ENCODE data around the gene ZMIZ1. TPM values are rescaled to one million over a fixed set of nuclear protein-coding genes. Genes with fewer than 3 reads are reported as not detected.

The ZMIZ1 gene
- total and polyA plus RNA-seq, 2 experiments from 2014 or later = 9.2 to 30.9 TPM

DNA sequence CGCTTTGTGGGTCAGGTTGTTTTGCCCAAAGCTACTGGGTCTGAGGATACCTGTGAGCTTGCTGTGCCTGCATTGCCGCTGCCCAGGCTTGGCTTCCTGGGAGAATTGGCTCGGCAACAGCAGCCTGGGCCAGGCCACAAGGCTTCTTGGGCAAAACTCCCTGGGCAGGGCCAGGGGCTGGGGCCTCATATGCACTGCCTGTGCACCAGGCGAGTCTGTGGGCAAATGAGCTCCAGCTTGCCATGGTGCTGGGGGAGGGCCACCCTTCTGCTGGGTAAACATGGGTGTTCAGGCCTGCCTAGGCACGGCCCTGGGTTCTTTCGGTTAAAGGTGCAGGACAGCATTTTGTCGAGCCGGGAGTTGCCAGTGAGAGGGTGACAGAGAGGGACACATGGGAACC is 19.4 kb downstream of the ZMIZ1 start:
- Mint-ChIP-seq H3K27ac (no peak overlapping the region), H3K4me3 (no peak overlapping the region), H3K27me3 (ENCODE audit: insufficient read depth, low read depth, poor library complexity) (peaks cover 11% of the 10 kb centered on the region), H3K9me3 (no peaks in the 10 kb centered on the region), H3K36me3 (ENCODE audit: low read depth) (no peaks in the 10 kb centered on the region; the same call in 2 of the 3 replicates), H3K4me1 (peaks cover 61% of the 10 kb centered on the region)
- H3K79me2 ChIP-seq (replicated peaks; ENCODE audit: insufficient read depth) = peaks cover 95% of the 10 kb centered on the region
- H3K4me1 ChIP-seq (ENCODE audit: insufficient read depth) = peaks cover 13% of the 10 kb centered on the region
- no peak overlapping the region for H3K4me3 ChIP-seq
- no peak overlapping the region for H2AFZ ChIP-seq
- TF ChIP-seq EZH2phosphoT487 (IDR thresholded peaks at IDR 0.05; ENCODE audit: unreplicated experiment) = no peak
- TF ChIP-seq, protein P1, sequence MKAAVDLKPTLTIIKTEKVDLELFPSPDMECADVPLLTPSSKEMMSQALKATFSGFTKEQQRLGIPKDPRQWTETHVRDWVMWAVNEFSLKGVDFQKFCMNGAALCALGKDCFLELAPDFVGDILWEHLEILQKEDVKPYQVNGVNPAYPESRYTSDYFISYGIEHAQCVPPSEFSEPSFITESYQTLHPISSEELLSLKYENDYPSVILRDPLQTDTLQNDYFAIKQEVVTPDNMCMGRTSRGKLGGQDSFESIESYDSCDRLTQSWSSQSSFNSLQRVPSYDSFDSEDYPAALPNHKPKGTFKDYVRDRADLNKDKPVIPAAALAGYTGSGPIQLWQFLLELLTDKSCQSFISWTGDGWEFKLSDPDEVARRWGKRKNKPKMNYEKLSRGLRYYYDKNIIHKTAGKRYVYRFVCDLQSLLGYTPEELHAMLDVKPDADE (IDR thresholded peaks at IDR 0.05) = no peak
- no peak for TF ChIP-seq ZNF114 (CRISPR knock-in tag; IDR thresholded peaks at IDR 0.05)
- TF ChIP-seq CREB1 (CRISPR knock-in tag; IDR thresholded peaks at IDR 0.05; ENCODE audit: low read depth) = no peak
- DNase-seq (ENCODE audit: low spot score) = no peak
- no peaks in the 10 kb centered on the region for H3K9me2 ChIP-seq (ENCODE audit: insufficient read depth)
- H4K20me1 ChIP-seq (replicated peaks; ENCODE audit: insufficient read depth) = peaks cover 29% of the 10 kb centered on the region
- H3K27me3 ChIP-seq (ENCODE audit: insufficient read depth) = no peaks in the 10 kb centered on the region
- H3K4me2 ChIP-seq = no peak overlapping the region
- no peaks in the 10 kb centered on the region for H3F3A ChIP-seq (replicated peaks; ENCODE audit: low read depth)
- no peak overlapping the region for H3K27ac ChIP-seq (ENCODE audit: low read depth)
- ATAC-seq = no peak
- H3K36me3 ChIP-seq (ENCODE audit: insufficient read depth) = no peaks in the 10 kb centered on the region

DNA sequence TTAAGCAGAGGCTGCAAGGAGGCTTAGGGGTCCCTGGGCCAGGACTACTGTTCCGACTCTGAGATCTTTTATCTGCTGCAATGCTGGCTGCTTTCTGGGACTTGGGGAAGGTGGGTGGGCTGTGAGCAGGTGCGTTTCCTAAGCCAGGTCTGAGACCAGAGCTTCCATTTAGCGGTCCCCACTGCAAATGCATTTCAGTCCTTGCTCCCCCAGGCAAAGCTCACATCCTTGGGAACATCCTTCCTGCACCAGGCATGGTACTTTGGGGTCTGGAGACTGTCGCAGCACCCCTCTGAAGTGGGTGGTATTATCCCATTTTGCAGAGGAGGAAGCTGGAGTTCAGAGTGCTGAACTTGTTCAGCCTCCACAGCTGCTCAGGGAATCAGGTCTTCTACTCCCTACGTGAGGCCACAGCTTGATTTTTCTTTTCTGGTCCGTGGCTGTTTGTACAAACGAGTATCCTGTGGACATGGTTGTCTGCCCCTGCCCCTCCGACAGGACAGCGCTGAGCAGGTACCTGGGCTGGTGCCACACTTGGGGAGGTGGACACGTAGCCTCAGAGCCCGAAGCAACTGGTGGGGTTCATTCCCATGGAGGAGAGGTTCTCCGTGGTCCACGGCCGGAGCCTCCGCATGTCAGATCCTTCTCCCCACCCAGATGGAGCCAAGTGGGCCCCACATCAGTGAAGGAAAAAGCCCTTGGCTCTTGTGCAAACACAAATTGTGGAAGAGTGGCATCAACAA is 20.0 kb downstream of the ZMIZ1 start:
- H3K4me1 ChIP-seq (ENCODE audit: insufficient read depth) = peaks cover 17% of the 10 kb centered on the region
- H3K4me1 Mint-ChIP-seq = peaks cover 61% of the 10 kb centered on the region
- TF ChIP-seq STAT1 (IDR thresholded peaks at IDR 0.05; ENCODE audit: unreplicated experiment) (no peak), CREB1 (CRISPR knock-in tag; IDR thresholded peaks at IDR 0.05; ENCODE audit: low read depth) (no peak), EZH2 (IDR thresholded peaks at IDR 0.05; ENCODE audit: low read depth, unreplicated experiment) (no peak), JUNB (IDR thresholded peaks at IDR 0.05; ENCODE audit: unreplicated experiment) (no peak), ZNF114 (CRISPR knock-in tag; IDR thresholded peaks at IDR 0.05) (no peak), REST (IDR thresholded peaks at IDR 0.05; ENCODE audit: unreplicated experiment) (no peak)
- TF ChIP-seq, protein P1 (IDR thresholded peaks at IDR 0.05) = no peak
- TF ChIP-seq, protein P2, sequence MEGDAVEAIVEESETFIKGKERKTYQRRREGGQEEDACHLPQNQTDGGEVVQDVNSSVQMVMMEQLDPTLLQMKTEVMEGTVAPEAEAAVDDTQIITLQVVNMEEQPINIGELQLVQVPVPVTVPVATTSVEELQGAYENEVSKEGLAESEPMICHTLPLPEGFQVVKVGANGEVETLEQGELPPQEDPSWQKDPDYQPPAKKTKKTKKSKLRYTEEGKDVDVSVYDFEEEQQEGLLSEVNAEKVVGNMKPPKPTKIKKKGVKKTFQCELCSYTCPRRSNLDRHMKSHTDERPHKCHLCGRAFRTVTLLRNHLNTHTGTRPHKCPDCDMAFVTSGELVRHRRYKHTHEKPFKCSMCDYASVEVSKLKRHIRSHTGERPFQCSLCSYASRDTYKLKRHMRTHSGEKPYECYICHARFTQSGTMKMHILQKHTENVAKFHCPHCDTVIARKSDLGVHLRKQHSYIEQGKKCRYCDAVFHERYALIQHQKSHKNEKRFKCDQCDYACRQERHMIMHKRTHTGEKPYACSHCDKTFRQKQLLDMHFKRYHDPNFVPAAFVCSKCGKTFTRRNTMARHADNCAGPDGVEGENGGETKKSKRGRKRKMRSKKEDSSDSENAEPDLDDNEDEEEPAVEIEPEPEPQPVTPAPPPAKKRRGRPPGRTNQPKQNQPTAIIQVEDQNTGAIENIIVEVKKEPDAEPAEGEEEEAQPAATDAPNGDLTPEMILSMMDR (conservative IDR thresholded peaks at IDR 0.05; ENCODE audit: low read depth in 2 of 2) = no peak

More for the DNA sequence above, 20.0 kb downstream of the ZMIZ1 start:
- Histone ChIP-seq H3K36me3 (ENCODE audit: insufficient read depth) (no peaks in the 10 kb centered on the region), H3K79me2 (replicated peaks; ENCODE audit: insufficient read depth) (peaks cover 93% of the 10 kb centered on the region), H3F3A (replicated peaks; ENCODE audit: low read depth) (no peaks in the 10 kb centered on the region), H3K4me3 (no peak overlapping the region), H3K4me2 (no peak overlapping the region), H3K27me3 (ENCODE audit: insufficient read depth) (no peaks in the 10 kb centered on the region), H4K20me1 (replicated peaks; ENCODE audit: insufficient read depth) (peaks cover 23% of the 10 kb centered on the region), H3K27ac (ENCODE audit: low read depth) (no peak overlapping the region), H2AFZ (no peak overlapping the region), H3K9me2 (ENCODE audit: insufficient read depth) (no peaks in the 10 kb centered on the region)
- ATAC-seq (no peak), DNase-seq (ENCODE audit: low spot score) (no peak)
- H3K27ac Mint-ChIP-seq = no peak overlapping the region
- peaks cover 11% of the 10 kb centered on the region for H3K27me3 Mint-ChIP-seq (ENCODE audit: insufficient read depth, low read depth, poor library complexity)
- no peak overlapping the region for H3K4me3 Mint-ChIP-seq
- H3K9me3 Mint-ChIP-seq = no peaks in the 10 kb centered on the region
- H3K36me3 Mint-ChIP-seq (ENCODE audit: low read depth) = no peaks in the 10 kb centered on the region; the same call in 2 of the 3 replicates

All from GM23338 (cell line).